Prostate gland (tissue), 2 donors: ENCODE results near the gene LAMA3. TPM values are rescaled to one million over a fixed set of nuclear protein-coding genes. Genes with fewer than 3 reads are reported as not detected.

Experiments
- DNase-seq: peaks from one replicate; pipeline ENCODE4 v3.0.0-alpha.2; 2019; ENCODE audit warnings: low spot score
- H3K27ac ChIP-seq, 2 donors: fragments of 200-600 bp; sonication (generic); 2 replicates each; pipeline ENCODE4 v1.5.1; 2017 to 2019
- H3K27me3 ChIP-seq: fragments of 200-600 bp; sonication (generic); replicated peaks from 2 replicates; pipeline ENCODE4 v1.5.1; 2019; ENCODE audit not compliant: insufficient read depth
- H3K36me3 ChIP-seq, 2 donors: fragments of 200-600 bp; sonication (generic); 1 replicate in 1 of 2; 2 replicates in 1 of 2; pipeline versions ENCODE4 v1.5.1 to v1.8.1; 2017 to 2019
- H3K4me1 ChIP-seq: fragments of 200-600 bp; sonication (generic); replicated peaks from 2 replicates; pipeline ENCODE4 v1.5.1; 2019
- H3K4me3 ChIP-seq, 2 donors: fragments of 200-600 bp; sonication (generic); 2 replicates each; pipeline ENCODE4 v1.5.1; 2017 to 2019
- H3K9me3 ChIP-seq: fragments of 200-600 bp; sonication (generic); 2 replicates; pipeline ENCODE4 v1.5.1; 2017
- POLR2A ChIP-seq: fragments of 450-650 bp; IDR thresholded peaks from one replicate; pipeline ENCODE4 v1.6.1; 2016; ENCODE audit warnings: antibody characterized with exemption, mild to moderate bottlenecking
- POLR2AphosphoS5 ChIP-seq: sonication (generic); formaldehyde crosslinking; IDR thresholded peaks from one replicate; pipeline ENCODE4 v1.6.1; 2017; ENCODE audit warnings: antibody characterized with exemption
- whole genome bisulfite sequencing: methylation state at CpG from one replicate; pipeline ENCODE4 v1.1.5; 2018; 5-methylcytosine and 5-hydroxymethylcytosine counted together
- intact Hi-C: fragments of 100-400 bp; cut with DNase I; formaldehyde crosslinking; loops from one replicate; pipeline ENCODE4 v1.14.2; 2022
- total RNA-seq, 2 donors: library from RNA; depleted of rRNA; stranded (reverse); fragments of >200 nt; gene quantifications; one replicate each; pipeline ENCODE4 v1.1.0, GENCODE V29; 2016
- TF ChIP-seq, protein P1 (sequence below), 4 experiments: fragments of 200-600 bp in 2 of 4; fragments of 450-650 bp in 2 of 4; sonication (generic) in 2 of 4; IDR thresholded peaks; 1 replicate in 3 of 4; 2 replicates in 1 of 4; pipeline ENCODE4 v1.5.1; 2016 to 2019; ENCODE audit warnings: antibody characterized with exemption in 4 of 4, mild to moderate bottlenecking in 2 of 4, moderate library complexity in 2 of 4

The LAMA3 gene
- total RNA-seq, 2 donors from 2014 or later, result 31.3 to 35.9 TPM

GRCh38 chr18:23810396-23810795, 121.1 kb downstream of the LAMA3 start:
- DNase-seq, result no peak
- no peak for TF ChIP-seq POLR2A
- TF ChIP-seq POLR2AphosphoS5, result no peak
- TF ChIP-seq, protein P1, sequence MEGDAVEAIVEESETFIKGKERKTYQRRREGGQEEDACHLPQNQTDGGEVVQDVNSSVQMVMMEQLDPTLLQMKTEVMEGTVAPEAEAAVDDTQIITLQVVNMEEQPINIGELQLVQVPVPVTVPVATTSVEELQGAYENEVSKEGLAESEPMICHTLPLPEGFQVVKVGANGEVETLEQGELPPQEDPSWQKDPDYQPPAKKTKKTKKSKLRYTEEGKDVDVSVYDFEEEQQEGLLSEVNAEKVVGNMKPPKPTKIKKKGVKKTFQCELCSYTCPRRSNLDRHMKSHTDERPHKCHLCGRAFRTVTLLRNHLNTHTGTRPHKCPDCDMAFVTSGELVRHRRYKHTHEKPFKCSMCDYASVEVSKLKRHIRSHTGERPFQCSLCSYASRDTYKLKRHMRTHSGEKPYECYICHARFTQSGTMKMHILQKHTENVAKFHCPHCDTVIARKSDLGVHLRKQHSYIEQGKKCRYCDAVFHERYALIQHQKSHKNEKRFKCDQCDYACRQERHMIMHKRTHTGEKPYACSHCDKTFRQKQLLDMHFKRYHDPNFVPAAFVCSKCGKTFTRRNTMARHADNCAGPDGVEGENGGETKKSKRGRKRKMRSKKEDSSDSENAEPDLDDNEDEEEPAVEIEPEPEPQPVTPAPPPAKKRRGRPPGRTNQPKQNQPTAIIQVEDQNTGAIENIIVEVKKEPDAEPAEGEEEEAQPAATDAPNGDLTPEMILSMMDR (IDR thresholded peaks at IDR 0.05), result no peak
- intact Hi-C loops, result loop anchor here (5.0 kb wide), 3 partner anchors 108 to 293 kb away; no protein-coding TSS in a partner anchor

DNA sequence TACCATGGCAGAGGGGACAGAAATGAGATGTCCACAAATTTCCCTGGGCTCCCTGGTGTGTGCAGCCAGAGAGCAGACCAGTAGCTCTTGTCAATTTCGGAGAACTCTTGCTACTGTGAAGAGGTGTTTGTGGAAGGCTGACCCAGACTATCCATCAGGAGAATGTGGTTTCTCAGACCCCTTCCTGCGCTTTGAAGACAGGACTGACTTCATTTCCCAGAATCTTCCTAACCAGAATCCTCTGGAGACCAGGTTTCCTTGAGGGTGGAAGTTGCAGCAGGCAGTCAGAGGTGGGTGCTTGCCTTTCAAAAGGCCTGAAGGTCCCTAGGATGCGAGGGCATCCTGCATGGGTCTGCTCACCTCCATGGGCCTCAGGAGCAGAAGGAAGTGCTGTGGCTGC, 121.9 kb downstream of the LAMA3 start:
- H3K27me3 ChIP-seq, result no peaks in the 10 kb centered on the region
- H3K27ac ChIP-seq, result no peak overlapping the region
- no peak overlapping the region for H3K4me3 ChIP-seq
- TF ChIP-seq, protein P1 (IDR thresholded peaks at IDR 0.05), result no peak
- TF ChIP-seq POLR2AphosphoS5 (no peak), POLR2A (no peak)
- DNase-seq, result no peak
- no peaks in the 10 kb centered on the region for H3K9me3 ChIP-seq
- intact Hi-C loops, result loop anchor here (5.0 kb wide), 3 partner anchors 109 to 294 kb away; no protein-coding TSS in a partner anchor
- H3K4me1 ChIP-seq, result no peaks in the 10 kb centered on the region
- 98% methylated on average over 3 of the region's 3 CpGs for WGBS
- no peaks in the 10 kb centered on the region for H3K36me3 ChIP-seq

More at GRCh38 chr18:23810396-23810795, 121.1 kb downstream of the LAMA3 start:
- Histone ChIP-seq H3K9me3 (no peaks in the 10 kb centered on the region), H3K27me3 (no peaks in the 10 kb centered on the region), H3K27ac (no peak overlapping the region), H3K4me1 (no peaks in the 10 kb centered on the region), H3K36me3 (no peaks in the 10 kb centered on the region), H3K4me3 (no peak overlapping the region)
- 95% methylated on average over 3 of the region's 3 CpGs for WGBS

DNA sequence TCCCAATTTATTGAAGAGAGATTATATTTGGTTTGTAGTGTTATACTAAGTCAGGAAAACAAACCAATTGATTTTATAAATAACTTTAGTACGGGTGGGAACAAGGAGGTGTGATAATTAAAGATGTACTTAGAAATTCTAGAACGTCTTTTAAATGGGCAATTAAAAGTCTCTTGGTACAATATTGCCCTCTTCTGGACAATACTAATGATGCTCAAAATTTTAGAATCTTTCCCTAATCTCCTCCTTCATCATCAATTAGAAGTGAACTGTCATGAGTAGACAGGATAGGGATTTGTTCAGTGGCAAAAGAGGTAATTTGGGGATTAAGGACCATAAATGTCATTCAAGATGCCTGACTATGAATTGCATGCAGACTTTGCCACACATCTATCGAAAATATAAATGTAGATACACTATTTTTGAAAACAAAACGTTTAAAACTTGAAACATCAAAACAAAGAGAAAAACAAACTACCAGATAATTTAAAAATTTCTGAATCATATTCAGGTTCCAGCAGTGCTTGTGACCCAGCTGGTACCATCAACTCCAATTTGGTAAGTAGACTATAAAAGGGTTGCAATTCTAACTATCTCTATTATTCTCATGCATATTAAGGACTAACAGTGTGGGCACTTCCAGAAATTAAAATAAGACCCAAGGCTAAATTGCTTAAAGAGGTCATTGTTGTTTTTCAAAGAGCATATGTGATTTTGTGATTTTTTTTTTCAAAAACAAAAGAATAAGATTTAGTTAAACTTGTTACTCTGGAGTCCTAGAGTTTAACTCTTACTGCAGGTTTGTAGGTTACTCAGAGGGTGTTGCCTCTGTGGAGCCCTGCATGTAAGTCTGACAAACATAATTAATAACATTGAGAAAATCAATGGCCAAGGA, 123.5 kb downstream of the LAMA3 start:
- 34% methylated on average over 4 of the region's 4 CpGs for WGBS
- Histone ChIP-seq H3K27me3 (no peaks in the 10 kb centered on the region), H3K36me3 (no peaks in the 10 kb centered on the region), H3K27ac (no peak overlapping the region), H3K9me3 (no peaks in the 10 kb centered on the region), H3K4me1 (no peaks in the 10 kb centered on the region), H3K4me3 (no peak overlapping the region)
- TF ChIP-seq, protein P1 (IDR thresholded peaks at IDR 0.05), result peak; percentile 14 to 65 (median 52)
- TF ChIP-seq POLR2AphosphoS5, result no peak
- intact Hi-C loops, result loop anchor here (5.0 kb wide), 3 partner anchors 110 to 295 kb away; no protein-coding TSS in a partner anchor
- no peak for DNase-seq

GRCh38 chr18:23814991-23815614, 125.8 kb downstream of the LAMA3 start:
- no peak overlapping the region for H3K27ac ChIP-seq
- no peak overlapping the region for H3K4me3 ChIP-seq
- H3K9me3 ChIP-seq, result no peaks in the 10 kb centered on the region
- intact Hi-C loops, result loop anchor here (5.0 kb wide), 3 partner anchors 113 to 298 kb away; no protein-coding TSS in a partner anchor
- no peaks in the 10 kb centered on the region for H3K27me3 ChIP-seq
- TF ChIP-seq POLR2AphosphoS5 (peak; percentile 5), POLR2A (no peak)
- no peaks in the 10 kb centered on the region for H3K4me1 ChIP-seq
- no peaks in the 10 kb centered on the region for H3K36me3 ChIP-seq
- DNase-seq, result no peak
- 69% methylated on average over 7 of the region's 7 CpGs for WGBS

- no peak overlapping the region for H3K27ac ChIP-seq
- no peaks in the 10 kb centered on the region for H3K9me3 ChIP-seq
- no peaks in the 10 kb centered on the region for H3K27me3 ChIP-seq
- no peaks in the 10 kb centered on the region for H3K4me1 ChIP-seq
- no peak overlapping the region for H3K4me3 ChIP-seq
- TF ChIP-seq POLR2A (no peak), POLR2AphosphoS5 (no peak)
- TF ChIP-seq, protein P1 (IDR thresholded peaks at IDR 0.05), result no peak
- WGBS, result 97% methylated on average over 6 of the region's 6 CpGs
- intact Hi-C loops, result no loop called here
- DNase-seq, result no peak
- no peaks in the 10 kb centered on the region for H3K36me3 ChIP-seq
Measured at GRCh38 chr18:23816021-23816420, 126.8 kb downstream of the LAMA3 start.
